Measurements from ENCODE around the gene PICK1.

The PICK1 gene

DNA sequence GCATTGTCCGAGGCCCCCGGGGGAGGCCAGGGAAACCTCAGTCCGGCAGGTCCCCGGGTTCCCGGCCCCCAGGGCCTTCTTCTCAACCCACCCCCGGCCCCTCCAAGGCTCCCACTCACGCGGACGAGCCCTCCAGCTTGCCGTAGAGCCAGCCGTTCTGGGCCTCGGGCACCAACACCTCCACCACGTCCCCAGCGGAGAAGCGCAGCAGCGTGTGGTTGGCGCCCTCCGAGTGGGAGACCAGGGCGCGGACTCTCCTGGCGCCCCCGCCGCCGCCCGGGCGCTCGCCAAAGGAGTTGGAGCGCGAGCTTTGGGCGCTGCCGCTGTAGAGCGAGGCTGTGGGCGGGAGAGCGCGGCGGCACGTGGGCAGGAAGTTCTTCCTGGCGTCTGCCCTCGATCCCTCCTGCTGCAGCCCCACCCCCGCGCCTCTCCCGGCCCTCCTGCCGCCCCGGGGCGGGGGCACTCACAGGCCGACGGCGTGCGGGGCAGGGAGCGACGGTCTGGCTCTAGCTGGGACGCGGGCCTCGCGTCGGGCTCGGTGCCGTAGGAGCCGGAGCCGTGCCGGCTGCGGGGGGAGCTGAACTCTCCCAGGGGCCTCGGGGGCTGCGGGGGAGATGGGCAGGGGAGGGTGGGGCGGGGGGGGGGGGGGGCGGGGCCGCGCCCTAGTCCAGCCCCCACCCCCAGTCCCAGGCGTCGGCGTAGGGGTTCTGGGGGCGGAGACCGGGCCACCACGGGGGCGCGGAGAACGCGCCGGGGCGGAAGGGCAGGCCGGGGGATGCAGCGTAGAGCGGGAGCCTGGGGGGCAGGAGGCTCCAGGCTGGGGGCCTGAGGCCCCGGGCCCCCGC is 31.6 kb downstream of the PICK1 start:
- DNase-seq (ENCODE audit: low spot score) = no peak

DNA sequence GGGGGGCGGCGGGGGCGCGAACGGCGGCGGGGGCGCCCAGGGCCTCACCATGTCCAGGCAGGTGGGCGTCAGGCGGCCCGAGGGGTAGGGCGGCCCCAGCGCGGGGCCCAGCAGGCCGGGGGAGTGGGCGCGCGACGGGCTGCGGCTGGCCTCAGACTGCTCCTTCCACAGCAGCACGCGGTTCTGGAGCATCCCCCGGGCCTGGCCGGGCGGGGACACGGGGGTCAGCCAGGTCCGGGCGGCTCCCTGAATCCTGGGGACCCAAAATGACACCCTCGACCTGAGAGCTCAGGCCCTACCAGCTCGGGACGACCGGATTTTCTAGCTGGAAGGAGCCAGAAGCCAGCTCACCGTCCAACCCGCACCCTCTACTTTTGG is 32.3 kb downstream of the PICK1 start:
- no peak for DNase-seq (ENCODE audit: low spot score)

DNA sequence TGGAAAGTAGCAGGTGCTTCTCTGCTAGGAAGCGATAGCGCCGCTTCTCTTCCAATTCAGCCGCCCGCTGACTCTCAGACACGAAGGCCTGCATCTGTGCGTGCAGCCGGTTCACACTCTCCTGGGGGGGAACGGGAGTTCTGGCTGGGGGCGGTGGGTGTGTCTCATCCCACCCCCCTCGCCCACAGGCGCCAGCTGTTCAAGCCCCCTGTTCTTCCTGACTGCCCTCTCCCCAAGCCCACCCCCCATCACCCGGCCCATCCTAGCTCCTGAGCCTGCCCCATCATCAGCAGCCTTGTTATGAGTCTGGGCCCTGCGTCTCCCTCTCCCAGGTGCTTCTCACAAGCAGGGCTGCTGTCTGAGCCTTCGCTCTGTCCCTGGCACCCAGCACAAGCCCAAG is 39.9 kb downstream of the PICK1 start:
- DNase-seq (ENCODE audit: low spot score) = no peak

DNA sequence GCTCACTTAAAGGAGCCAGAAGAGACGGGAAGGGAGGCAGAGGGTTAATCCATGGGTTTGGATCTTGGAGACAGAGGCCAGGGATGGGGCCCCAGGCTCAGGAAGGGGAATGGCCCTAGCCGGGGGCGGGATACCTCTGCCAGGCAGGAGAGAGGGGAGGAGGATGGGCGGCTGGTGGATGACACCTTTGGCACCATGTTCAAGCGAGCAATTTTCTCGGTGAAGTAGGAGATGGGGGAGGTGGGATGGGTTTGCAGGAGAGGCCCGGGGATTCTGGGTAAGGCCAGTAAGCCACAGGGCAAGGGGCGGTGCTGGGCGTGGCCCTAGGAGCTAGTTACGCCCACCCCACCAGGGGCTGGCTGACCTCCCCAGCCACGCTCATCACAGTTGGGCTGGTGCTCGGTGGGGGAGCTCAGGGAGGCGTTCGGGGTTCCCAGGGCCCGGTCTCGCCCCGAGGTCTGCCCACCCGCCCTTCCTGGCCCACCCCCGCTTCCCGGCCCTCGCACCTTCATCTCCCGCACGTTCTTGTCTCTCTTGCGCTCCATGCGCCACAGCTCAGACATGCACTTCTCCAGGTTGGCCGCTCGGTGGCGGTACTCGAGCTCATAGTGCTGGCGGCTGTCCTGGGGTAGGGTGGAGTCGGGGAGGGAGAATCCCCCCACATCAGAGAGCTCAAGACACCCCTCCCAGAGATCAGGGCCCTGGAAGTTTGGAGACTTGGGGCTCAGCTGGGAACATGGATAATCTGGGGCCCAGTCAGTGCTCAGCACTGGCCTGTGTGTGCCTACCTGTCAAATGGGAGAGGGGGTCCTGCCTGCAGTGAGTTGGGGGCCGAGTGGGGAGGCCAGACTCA is 40.6 kb downstream of the PICK1 start:
- no peak for DNase-seq (ENCODE audit: low spot score)

DNA sequence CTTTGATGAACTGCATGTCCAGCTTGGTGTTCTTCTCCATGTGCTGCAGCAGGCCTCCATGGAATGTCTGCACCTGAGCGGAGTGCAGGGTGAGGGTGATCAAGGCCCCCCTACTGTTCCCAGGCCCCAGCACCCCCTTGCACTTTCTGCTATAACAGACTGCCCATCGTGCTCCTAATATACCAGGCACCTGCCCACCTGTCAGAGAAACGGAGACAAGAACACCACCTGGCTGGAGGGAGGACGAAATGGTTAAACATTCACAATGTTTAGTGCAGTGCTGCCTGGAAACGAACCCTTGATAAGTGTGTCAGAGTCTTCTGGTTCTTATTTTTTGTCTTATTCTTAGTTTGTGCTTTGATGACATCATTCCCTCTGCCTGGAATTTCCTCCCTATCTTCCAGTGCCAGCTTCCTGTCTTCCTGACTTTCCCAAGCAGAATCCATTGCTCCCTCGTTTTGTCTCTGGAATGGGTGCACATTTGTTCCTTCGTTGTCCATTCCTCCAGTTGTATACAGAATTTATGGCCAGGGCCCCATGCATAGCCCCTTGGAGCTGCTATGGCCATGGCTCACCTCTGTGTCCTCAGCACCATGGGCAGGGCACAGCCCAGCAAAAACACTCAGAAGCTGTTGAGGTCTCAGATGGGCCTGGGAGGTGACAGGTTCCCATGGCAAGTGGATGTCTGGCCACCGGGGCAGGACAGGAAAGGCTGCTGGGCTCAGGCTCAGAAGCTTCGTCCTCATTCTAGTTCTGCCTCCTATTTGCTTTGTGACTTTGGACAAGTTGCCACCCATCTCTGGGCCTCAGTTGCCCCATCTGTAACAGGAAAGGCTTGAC is 41.4 kb downstream of the PICK1 start:
- no peak for DNase-seq (ENCODE audit: low spot score)

DNA sequence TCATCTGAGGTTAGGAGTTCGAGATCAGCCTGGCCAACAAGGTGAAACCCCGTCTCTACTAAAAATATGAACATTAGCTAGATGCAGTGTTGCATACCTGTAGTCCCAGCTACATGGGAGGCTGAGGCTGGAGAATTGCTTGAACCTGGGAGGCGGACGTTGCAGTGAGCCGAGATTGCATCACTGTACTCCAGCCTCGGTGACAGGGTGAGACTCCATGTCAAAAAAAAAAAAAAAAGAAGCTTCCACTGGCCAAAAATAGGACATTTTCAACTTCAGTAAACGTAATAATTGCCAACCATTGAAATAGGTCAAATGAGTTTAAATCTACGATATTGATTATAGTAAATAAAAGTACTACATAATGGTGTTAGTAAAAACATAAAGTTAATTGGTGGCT is 46.4 kb downstream of the PICK1 start:
- no peak for DNase-seq (ENCODE audit: low spot score)

DNA sequence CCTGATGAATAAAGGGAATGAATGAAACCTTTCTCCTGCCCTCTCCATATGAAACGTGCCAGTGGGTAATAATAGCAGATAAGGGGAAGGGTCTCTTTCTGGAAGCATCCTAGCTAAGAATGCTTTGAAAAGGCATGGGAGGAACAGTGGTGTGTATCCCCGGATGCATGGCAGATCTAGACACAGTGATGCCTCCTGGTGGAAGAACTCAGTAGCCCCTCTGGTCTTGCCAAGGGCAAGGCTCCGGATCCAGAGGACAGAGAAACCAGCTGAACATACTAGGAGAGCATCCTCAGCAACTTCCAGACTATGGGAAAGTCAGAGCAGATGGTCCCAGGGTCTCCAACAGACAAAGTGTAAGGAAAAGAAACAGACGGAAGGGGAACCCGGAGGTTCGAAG is 46.9 kb downstream of the PICK1 start:
- DNase-seq (ENCODE audit: low spot score) = no peak

DNA sequence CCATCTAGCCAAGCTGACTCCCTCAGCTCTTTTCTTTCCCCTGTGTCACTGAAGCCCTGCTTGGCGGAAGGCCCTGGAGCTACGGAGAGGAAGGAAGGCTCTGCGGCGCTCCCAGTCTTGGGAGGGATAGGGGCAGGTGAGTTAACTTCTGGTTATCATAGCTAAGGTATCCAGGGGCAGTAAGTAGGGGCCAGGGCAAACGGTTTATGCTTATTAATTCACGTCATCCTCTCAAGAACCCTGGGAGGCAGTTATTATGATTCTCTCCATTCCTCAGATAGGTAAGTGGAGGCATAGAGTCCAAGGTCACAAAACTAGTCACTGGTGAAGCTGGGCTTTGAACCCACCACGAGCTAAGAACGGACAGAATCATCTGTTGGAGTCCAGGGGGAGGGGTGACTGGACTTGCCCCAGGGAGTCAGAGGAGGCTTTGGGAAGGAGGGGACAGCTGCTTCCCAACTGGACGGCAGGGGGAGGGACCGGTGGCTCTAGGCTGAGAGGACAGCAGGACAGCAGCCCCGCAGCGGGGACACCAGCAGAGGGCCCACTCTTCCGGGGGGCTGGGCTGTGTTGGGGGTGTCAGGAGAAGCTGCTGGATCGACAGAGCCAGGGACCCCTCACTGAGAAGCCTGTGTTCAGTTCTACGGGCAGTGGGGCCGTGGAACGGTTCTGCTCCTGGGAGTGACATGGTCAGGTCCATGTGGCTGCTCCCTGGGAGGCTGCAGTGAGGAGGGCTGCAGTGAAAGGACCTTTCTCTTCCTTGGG is 49.8 kb downstream of the PICK1 start:
- no peak for DNase-seq (ENCODE audit: low spot score)

DNA sequence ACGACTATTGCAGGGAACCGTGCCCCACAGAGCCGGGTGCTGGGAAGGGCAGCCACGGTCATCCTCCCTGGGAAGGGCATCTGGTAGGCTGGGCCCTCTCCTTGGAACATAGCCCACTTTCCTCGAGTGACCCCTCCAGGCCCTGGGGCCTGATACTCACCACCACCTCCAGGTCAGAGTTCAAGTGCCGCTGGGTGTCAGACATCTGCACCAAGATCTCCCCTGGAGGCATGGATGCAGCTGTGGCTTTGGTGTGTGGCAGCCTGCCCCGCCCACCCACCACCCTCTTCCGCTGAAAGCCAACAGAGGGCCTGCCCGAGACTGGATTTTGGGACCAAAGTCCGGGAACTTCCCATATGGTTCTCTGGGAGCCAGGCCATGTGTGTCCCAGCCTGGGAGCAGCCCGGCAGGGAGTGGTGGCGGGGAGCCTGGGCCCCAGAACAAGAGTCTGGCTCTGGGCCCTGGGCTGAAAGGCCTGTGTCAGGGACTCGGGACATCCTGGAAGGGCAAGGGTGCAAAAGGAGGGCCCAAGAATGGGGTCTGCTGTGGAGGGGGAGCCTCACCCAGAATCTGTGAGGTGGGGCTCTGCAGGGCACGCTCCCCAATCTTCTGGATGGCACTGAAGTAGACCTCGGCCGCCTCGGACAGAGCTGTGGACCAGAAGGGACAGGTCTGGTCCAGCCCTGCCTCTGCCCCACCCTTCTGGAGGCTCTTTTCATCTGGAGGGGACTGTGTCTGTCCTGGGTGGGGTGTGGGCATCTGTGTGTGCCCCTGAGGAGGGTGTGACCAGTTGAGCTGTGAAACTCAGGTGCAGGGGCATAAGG is 50.7 kb downstream of the PICK1 start:
- DNase-seq (ENCODE audit: low spot score) = no peak

DNA sequence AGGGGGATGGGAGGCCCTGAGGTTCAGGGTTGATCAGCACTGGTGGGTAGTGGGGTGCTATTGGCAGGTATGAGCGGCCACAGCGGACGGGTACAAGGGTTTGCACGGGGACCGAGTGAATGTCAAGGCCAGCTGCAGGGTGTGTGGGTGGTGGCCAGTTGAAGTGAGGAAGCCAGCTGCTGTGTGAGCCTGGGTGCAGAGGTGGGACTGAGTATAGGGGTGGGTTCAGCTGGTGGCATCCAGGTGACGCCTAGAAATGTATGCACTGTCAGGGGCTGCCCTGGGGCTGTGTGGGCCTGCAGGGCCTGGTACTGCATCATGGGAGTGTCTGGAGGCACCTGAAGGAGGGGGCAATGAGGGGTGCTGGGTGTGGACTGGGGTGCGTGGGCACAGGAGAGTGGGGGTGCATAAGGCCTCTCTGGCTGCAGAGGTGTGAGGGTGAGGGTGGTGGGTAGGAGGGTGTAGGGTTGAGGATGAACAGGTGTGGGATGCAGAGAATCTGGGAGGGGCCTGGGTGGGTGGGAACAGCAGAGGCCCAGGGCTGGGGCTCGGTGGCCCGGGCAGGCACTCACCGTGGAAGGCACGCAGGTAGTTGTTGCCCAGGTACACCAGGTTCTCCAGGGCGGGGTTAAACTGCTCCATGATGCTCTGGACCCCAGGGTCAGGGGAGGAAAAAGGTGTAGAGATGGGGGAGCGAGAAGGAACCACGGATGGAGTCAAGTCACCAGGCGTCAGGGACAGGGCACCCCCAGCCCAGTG is 51.5 kb downstream of the PICK1 start:
- no peak for DNase-seq (ENCODE audit: low spot score)

DNA sequence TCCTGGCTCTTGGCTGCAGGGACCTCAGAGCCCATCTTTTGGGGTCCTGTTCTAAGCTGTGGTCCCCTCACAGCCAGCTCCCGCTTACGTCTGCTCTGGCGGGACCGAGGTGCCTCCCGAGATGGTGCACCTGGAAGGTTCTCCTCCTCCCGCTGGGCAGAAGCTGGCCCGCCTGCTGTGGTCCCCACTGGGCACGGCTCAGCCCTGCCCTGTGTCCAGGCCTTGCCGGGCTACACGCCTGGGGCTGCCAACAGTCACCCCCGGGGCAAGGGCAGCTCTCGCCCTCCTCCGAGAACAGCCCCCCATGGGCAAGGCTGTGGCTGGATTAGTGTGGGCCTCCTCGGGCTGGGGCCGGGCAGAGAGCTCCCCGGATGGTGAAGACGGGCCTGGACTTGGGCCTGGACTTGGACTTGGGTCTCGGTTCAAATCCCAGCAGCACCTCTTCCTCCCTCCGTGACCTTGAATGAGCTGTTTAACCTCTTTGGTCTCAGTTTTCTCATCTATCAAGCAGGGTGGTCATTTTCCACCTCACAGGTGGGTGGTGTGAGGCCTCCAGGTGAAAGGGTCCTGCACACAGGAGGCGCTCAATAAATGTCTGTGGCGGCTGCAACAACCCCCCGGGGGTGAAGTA is 52.3 kb downstream of the PICK1 start:
- DNase-seq (ENCODE audit: low spot score) = no peak

DNA sequence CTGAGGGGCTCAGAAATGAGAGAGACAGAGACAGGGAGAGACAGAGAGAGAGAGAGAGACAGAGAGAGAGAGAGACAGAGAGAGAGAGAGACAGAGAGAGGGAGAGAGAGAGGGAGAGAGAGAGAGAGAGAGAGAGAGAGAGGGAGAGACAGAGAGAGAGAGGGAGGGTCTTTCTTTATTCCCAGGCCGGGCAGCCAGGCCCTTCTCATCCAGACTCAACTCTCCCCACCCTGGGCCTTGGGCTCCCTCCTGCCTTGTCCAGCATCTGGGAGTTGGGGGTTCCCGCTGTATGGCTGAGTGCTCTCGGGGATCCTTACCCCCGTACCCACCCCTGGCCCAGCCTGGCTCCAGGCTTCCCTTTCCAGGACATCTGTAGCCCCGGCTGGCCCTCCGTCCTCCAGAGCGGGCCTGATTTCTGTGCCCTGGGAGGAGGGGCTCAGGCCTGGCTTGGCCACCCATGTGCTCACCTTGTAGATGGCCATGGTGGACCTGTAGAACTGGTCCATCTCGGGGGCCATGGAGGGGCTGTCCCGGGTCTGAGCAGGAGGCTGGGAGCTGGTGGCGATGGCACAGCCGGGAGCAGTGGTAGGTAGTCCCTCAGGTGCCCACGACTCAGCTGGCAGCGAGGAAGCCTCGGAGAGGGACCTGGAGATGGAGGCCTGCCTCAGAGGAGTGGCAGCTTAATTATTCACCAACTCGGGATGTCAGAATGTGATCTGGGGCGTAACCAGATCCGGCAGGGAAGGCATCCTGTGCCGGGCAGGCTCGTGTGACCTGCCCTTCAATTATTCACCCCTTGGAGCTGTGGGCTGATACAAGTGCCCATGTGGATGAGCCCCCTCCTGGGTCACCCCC is 53.0 kb downstream of the PICK1 start, which contains the start of gene BAIAP2L2:
Gene BAIAP2L2 (minus strand): TSS at position 677 of the 855 bp plus-strand sequence. CDS start 159 bp downstream, at position 518.
- no peak for DNase-seq (ENCODE audit: low spot score)

DNA sequence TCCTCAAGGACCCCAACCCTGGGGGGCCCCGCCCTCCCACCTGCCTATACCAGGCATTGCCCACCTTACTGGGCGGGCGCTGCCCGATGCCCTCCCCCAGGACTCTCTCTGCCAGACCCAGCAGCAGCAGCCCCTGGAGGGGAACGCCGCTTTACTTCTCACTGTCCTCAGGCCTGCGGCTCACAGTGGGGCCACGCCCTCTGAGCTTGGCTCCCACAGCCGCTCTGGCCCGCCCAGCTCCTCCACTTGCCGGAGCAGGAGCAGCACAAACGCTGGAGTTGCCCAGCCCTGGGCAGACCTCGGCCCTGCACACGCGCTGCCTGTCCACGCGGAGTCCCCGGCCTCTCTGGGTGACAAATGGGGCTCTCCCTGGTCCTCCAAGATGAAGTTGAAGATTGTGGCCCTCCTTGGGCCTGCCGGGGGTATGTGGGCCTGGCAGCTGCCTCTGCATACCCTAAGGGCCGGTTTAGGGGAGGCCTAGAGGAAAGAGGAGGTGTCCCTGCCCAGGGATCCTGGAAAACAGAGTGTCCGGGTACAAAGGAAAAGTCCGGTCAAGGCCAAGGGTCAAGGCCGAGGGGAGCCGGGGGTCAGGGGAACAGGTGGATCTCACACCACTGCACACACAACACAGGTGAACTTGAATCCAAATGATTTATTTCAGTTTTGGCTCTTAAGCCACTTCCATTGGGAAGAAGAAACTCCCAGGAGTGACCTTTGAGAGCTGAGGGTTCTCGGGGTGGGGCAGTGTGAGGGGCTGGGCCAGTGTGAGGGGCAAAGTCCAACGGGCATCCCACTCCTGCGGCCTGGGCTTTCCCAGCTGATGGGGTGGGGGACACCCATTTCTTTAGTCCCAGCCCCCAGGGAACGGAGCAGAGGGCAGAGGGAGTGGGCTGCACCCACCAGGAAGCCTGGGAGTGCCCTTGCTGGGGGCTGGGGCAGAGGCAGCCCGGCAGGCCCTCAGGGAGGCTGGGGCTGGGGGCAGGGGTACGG is 54.0 kb downstream of the PICK1 start:
- no peak for DNase-seq (ENCODE audit: low spot score)

DNA sequence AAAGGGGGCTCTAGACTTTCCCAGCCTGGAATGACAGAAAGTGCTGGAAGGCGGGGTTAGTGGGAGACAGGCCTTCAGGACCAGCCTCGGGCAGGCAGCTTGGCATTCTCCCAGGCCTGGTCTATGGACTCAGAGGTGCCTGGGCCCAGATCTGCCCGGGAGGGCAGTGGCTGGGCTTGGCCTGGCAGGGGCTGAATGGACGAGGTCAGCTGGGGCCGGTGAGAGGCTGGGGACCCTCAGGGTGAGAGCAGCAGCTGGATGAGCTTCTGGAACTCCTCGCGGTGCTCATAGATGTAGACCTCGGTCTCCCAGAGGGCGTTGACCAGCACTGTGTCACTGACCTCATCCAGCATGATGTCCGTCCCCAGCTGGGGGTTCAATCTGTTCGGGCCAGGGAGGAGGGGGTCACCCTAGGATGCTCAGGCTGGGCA is 54.7 kb downstream of the PICK1 start:
- DNase-seq (ENCODE audit: low spot score) = no peak

DNA sequence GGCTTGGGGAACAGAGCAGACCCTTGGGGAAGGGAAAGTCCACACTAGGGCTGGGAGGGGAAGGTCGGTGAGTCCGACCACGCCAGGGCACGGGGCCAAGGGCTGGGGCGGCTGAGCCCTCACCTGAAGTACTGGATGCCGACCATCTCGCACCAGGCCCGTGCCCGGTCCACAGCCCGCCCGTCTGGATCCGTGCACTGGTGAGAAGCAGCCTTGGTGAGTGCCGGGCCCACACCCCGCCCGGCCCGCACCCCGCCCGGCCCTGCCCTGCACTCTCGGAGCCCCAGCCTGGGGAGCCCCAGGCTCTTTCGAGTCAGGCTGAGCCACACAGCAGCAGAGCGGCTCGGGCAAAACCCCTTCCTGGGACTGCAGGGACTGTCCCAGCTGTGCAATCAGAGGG is 55.2 kb downstream of the PICK1 start:
- no peak for DNase-seq (ENCODE audit: low spot score)

DNA sequence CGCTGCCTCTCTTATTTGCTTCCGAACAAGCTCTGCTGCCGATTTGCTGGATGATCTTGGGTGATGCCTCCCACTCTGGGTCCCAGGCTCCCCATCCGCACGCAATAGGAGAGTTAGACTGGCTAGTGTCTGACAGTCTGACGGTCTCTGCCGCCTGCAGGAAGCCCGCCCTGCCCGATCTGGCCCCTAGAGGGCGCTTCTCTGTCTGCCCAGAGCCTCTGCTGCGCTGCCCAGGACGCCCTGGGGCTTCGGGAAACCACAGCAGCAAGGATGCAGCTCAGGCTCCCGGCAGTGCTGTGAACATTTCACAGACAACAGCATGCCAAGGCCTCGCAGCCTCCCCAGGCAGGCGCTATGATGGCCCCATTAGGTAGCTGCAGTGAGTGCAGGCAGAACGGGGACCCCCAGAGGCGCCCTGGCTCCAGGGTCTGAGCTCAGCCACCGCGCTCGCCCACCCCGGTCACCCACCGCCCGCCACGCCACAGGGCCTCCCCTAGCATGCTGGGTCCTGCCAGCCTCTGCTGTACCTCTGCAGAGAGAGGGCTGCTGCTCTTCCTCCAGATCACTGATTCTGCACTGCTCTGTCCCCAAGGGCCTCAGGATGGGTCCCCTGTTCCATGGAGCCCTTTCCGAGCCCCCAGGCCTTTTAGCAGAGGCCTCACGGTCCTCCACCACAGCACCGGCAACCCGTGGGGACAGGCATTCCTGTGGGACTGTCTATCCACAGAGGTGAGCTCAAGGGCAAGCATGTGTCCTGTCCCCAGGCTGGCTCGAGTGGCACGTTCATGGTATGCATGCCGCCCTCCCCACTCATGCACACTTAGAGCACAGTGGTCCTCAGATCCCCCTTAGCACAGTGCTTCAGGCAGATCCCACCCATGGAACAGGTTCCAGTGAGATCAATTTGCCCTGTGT is 57.5 kb downstream of the PICK1 start:
- peak; percentile 79 for DNase-seq (ENCODE audit: low spot score)
